SK-N-SH (cell line): Measurements from ENCODE around the gene NCK1. TPM values are rescaled to one million over a fixed set of nuclear protein-coding genes. Genes with fewer than 3 reads are reported as not detected.

Source experiments
- CTCF ChIA-PET: fragments of 300-600, 350-600 bp; formaldehyde crosslinking; extraction: SDS; loops from one replicate; lab custom pipeline; 2021; lab: Yijun Ruan, JAX
- POLR2A ChIA-PET: fragments of 350-600 bp; sonication (Branson Sonifier 250); formaldehyde crosslinking; extraction: SDS; loops from one replicate; lab custom pipeline; 2020; ENCODE audit warnings: antibody characterized with exemption, inconsistent platforms; lab: Yijun Ruan, JAX
- DNase-seq: peaks from one replicate; pipeline ENCODE4 v3.0.0; 2012
- H2AFZ ChIP-seq: fragments of 200-600 bp; sonication (generic); 2 replicates; pipeline ENCODE4 v1.8.1; 2016; ENCODE audit warnings: antibody characterized with exemption, mild to moderate bottlenecking, low read depth
- H3F3A ChIP-seq: fragments of 200-600 bp; sonication (generic); replicated peaks from 2 replicates; pipeline ENCODE3; 2016; ENCODE audit warnings: antibody characterized with exemption, mild to moderate bottlenecking; ENCODE audit not compliant: insufficient read depth
- H3K27ac ChIP-seq, 2 experiments: fragments of 200-500 bp in 1 of 2; fragments of 200-600 bp in 1 of 2; sonication (Bioruptor generic) in 1 of 2; sonication (generic), shearing (Covaris generic) in 1 of 2; 2 replicates each; pipeline versions ENCODE4 v1.5.1 to v1.6.1; 2014 to 2016; ENCODE audit warnings: low read depth in 2 of 2, inconsistent platforms in 1 of 2, low read length in 1 of 2, mild to moderate bottlenecking in 1 of 2, mixed read lengths in 1 of 2
- H3K27me3 ChIP-seq: fragments of 200-600 bp; sonication (generic), shearing (Covaris generic); 2 replicates; pipeline ENCODE4 v1.6.1; 2016; ENCODE audit warnings: mixed run types; ENCODE audit not compliant: insufficient read depth
- H3K36me3 ChIP-seq, 2 experiments: fragments of 200-500 bp in 1 of 2; fragments of 200-600 bp in 1 of 2; sonication (Bioruptor generic) in 1 of 2; sonication (generic) in 1 of 2; replicated peaks in 1 of 2; 2 replicates each; pipeline versions ENCODE3 to v1.5.1; 2014 to 2016; ENCODE audit warnings: low read length in 1 of 2, mild to moderate bottlenecking in 1 of 2; ENCODE audit not compliant: insufficient read depth in 2 of 2, control insufficient read depth in 1 of 2
- H3K4me1 ChIP-seq, 2 experiments: fragments of 200-500 bp in 1 of 2; fragments of 200-600 bp in 1 of 2; sonication (Bioruptor generic) in 1 of 2; sonication (generic), shearing (Covaris generic) in 1 of 2; 2 replicates each; pipeline versions ENCODE4 v1.5.1 to v1.6.1; 2014 to 2016; ENCODE audit warnings: low read depth in 1 of 2, low read length in 1 of 2, mixed run types in 1 of 2; ENCODE audit not compliant: insufficient read depth in 2 of 2, control insufficient read depth in 1 of 2
- H3K4me2 ChIP-seq: fragments of 200-600 bp; sonication (generic), shearing (Covaris generic); 2 replicates; pipeline ENCODE4 v1.6.1; 2017; ENCODE audit warnings: mixed run types
- H3K4me3 ChIP-seq, 2 experiments: fragments of 200-500 bp in 1 of 2; fragments of 200-600 bp in 1 of 2; sonication (Bioruptor generic) in 1 of 2; sonication (generic), shearing (Covaris generic) in 1 of 2; 2 replicates each; pipeline versions ENCODE4 v1.5.1 to v1.8.1; 2014 to 2016; ENCODE audit warnings: low read depth in 2 of 2, inconsistent platforms in 1 of 2, low read length in 1 of 2, mild to moderate bottlenecking in 1 of 2, mixed read lengths in 1 of 2, moderate library complexity in 1 of 2
- H3K79me2 ChIP-seq: fragments of 200-600 bp; sonication (generic); 2 replicates; pipeline ENCODE4 v1.8.1; 2017; ENCODE audit warnings: mild to moderate bottlenecking; ENCODE audit not compliant: insufficient read depth
- H3K9ac ChIP-seq: fragments of 200-600 bp; sonication (generic); 2 replicates; pipeline ENCODE4 v1.6.1; 2017; ENCODE audit warnings: mixed run types
- H3K9me2 ChIP-seq: fragments of 200-600 bp; sonication (generic); 2 replicates; pipeline ENCODE4 v1.6.1; 2017; ENCODE audit warnings: mixed run types
- H3K9me3 ChIP-seq: fragments of 200-600 bp; sonication (generic); 2 replicates; pipeline ENCODE4 v1.6.1; 2017; ENCODE audit warnings: mixed run types, mild to moderate bottlenecking, moderate library complexity
- H4K20me1 ChIP-seq: fragments of 200-600 bp; sonication (generic); 2 replicates; pipeline ENCODE4 v1.6.1; 2017; ENCODE audit warnings: mild to moderate bottlenecking, mixed run types; ENCODE audit not compliant: insufficient read depth
- CTCF ChIP-seq: fragments of 200-600 bp; sonication (generic); IDR thresholded peaks from 2 replicates; pipeline ENCODE4 v1.6.1; 2017; ENCODE audit warnings: antibody characterized with exemption, mild to moderate bottlenecking, moderate library complexity
- EZH2phosphoT487 ChIP-seq: fragments of 200-600 bp; sonication (generic); IDR thresholded peaks from 2 replicates; pipeline ENCODE4 v1.6.1; 2017; ENCODE audit warnings: low read depth, mixed run types, mild to moderate bottlenecking, antibody characterized with exemption, moderate library complexity, borderline replicate concordance
- FOSL2 ChIP-seq: IDR thresholded peaks from 2 replicates; pipeline ENCODE4 v1.4.0; 2012; ENCODE audit warnings: low read depth, mild to moderate bottlenecking, moderate library complexity, borderline replicate concordance
- FOXJ3 ChIP-seq: sonication (generic); formaldehyde crosslinking; IDR thresholded peaks from 2 replicates; pipeline ENCODE4 v1.5.1; 2020; ENCODE audit warnings: mild to moderate bottlenecking, missing genetic modification reagents
- FOXM1 ChIP-seq: IDR thresholded peaks from 2 replicates; pipeline ENCODE4 v1.4.0; 2012; ENCODE audit warnings: low read depth, mild to moderate bottlenecking
- JUND ChIP-seq: IDR thresholded peaks from 2 replicates; pipeline ENCODE4 v1.4.0; 2012
- NFIC ChIP-seq: IDR thresholded peaks from 2 replicates; pipeline ENCODE4 v1.4.0; 2012; ENCODE audit warnings: borderline replicate concordance
- POLR2AphosphoS5 ChIP-seq: IDR thresholded peaks from 2 replicates; pipeline ENCODE4 v1.6.1; 2012; ENCODE audit warnings: low read depth, low read length
- RCOR1 ChIP-seq: fragments of 150-350 bp; IDR thresholded peaks from 2 replicates; pipeline ENCODE4 v1.6.1; 2017; ENCODE audit warnings: antibody characterized with exemption, low read length
- RFX5 ChIP-seq: IDR thresholded peaks from 2 replicates; pipeline ENCODE4 v1.6.1; 2012; ENCODE audit warnings: mild to moderate bottlenecking, improper control_type of control experiment, low read length
- SIN3A ChIP-seq: IDR thresholded peaks from 2 replicates; pipeline ENCODE4 v1.6.1; 2012; ENCODE audit warnings: low read depth, mild to moderate bottlenecking, low read length, moderate library complexity, borderline replicate concordance
- TCF12 ChIP-seq: IDR thresholded peaks from 2 replicates; pipeline ENCODE4 v1.4.0; 2012
- USF1 ChIP-seq: IDR thresholded peaks from 2 replicates; pipeline ENCODE4 v1.4.0; 2012; ENCODE audit warnings: low read depth, borderline replicate concordance
- YY1 ChIP-seq: IDR thresholded peaks from 2 replicates; pipeline ENCODE4 v1.4.0; 2012; ENCODE audit warnings: low read depth, mild to moderate bottlenecking
- WGBS: methylation state at CpG from one replicate; pipeline ENCODE4 v1.1.6; 2017; ENCODE audit warnings: low lambda C conversion rate; 5-methylcytosine and 5-hydroxymethylcytosine counted together
- polyA plus RNA-seq, 3 experiments: library from polyadenylated mRNA; depleted of rRNA; stranded (reverse); fragments of >200 nt; gene quantifications; 2 replicates each; pipeline ENCODE4 v1.2.3, GENCODE V29; 2012

NCK1 gene
- polyA plus RNA-seq, 1 of the 3 experiments (the other 2 are of a cell fraction), result 16.2 TPM

DNA sequence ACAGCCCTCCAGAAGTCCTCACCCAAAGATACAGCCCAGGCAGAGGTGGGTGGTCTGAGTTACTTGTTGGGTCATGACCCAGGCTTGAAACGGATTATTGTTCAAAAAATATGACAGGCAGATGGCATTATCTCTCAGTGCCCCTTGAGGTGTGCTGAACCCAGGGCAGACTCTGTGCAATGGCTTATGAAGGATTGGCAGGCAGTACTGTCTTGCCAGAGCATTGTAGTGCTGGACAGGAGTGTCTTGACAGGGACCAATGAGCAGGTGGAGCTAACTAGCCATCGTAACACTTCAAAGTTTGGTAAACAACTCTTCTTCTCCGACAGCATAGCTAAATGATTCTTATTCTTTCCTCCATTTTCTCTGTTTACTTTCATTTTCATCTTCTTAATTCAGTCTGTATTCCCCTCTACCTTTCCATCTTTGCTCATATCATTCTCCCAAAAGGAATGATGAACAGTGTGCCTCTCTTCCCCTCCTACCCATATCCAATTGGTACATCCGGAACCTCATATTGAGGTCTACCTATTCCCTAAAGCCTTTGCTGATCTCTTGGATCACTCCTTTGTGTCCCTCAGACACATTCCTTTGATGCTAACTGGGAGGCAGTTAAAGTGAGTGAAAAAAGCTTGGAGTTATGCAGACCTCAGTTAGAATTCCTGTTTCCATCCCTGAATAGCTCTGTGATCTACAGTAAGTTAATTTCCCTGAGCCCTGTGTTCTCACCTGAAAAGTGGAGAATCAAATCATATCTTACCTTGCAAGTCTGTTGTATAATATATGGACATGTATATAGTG, 93.2 kb downstream of the NCK1 start:
- TF ChIP-seq FOXM1 (no peak), JUND (no peak), POLR2AphosphoS5 (no peak), EZH2phosphoT487 (no peak), USF1 (no peak), FOSL2 (no peak), NFIC (no peak)
- TF ChIP-seq, all 33 proteins: peak for 0
- H3F3A ChIP-seq, result no peaks in the 10 kb centered on the region
- H3K9me3 ChIP-seq, result no peaks in the 10 kb centered on the region
- CTCF ChIA-PET, result interaction anchor here (0.6 to 1.3 kb wide), 2 partner anchors 77 to 79 kb away, joined by 3 to 4 read pairs; no protein-coding TSS in a partner anchor
- peak overlapping the region; percentile 8 to 25; a peak in 2 of 4 replicates for H3K27ac ChIP-seq
- no peak for DNase-seq
- 85% methylated on average over 4 of the region's 4 CpGs for WGBS
- no peaks in the 10 kb centered on the region for H4K20me1 ChIP-seq
- POLR2A ChIA-PET, result no interaction called here
- H2AFZ ChIP-seq, result no peak overlapping the region
- H3K4me1 ChIP-seq, result peaks cover 6 to 8% of the 10 kb centered on the region in 2 experiments; a peak in 3 of 4 replicates
- H3K4me2 ChIP-seq, result peak overlapping the region; percentile 47
- no peak overlapping the region for H3K9ac ChIP-seq
- H3K27me3 ChIP-seq, result no peaks in the 10 kb centered on the region
- H3K4me3 ChIP-seq, result no peak overlapping the region; a peak in 1 of 4 replicates
- no peaks in the 10 kb centered on the region for H3K9me2 ChIP-seq
- H3K36me3 ChIP-seq, result peaks cover 0 to 5% of the 10 kb centered on the region in 2 experiments
- no peaks in the 10 kb centered on the region for H3K79me2 ChIP-seq

- Histone ChIP-seq H3K27me3 (no peaks in the 10 kb centered on the region), H3K4me3 (no peak overlapping the region), H3K27ac (peak overlapping the region in 1 of 2 experiments; percentile 8; a peak in 2 of 4 replicates), H3K4me2 (peak overlapping the region; percentile 47; the same call in 1 of the 2 replicates), H3K4me1 (peaks cover 6 to 12% of the 10 kb centered on the region in 2 experiments; a peak in 3 of 4 replicates), H3K9me3 (no peaks in the 10 kb centered on the region), H2AFZ (no peak overlapping the region), H4K20me1 (no peaks in the 10 kb centered on the region), H3K36me3 (peaks cover 0 to 5% of the 10 kb centered on the region in 2 experiments), H3K79me2 (no peaks in the 10 kb centered on the region), H3K9me2 (no peaks in the 10 kb centered on the region), H3K9ac (no peak overlapping the region), H3F3A (no peaks in the 10 kb centered on the region)
- ChIA-PET CTCF (interaction anchor here (0.6 to 1.3 kb wide), 3 partner anchors 58 to 79 kb away, joined by 3 to 4 read pairs (median 3); no protein-coding TSS in a partner anchor), POLR2A (no interaction called here)
- 59% methylated on average over 2 of the region's 2 CpGs for whole genome bisulfite sequencing
- DNase-seq, result no peak
- no peak for TF ChIP-seq CTCF
- no peak for TF ChIP-seq SIN3A
- no peak for TF ChIP-seq RCOR1
- no peak for TF ChIP-seq USF1
- peak; percentile 44; the same call in 1 of the 2 replicates for TF ChIP-seq TCF12
- no peak for TF ChIP-seq YY1
- no peak for TF ChIP-seq FOXJ3
- peak; percentile 42; the same call in 1 of the 2 replicates for TF ChIP-seq FOSL2
- TF ChIP-seq RFX5, result no peak
Measured at GRCh38 chr3:136955813-136956212, 93.8 kb downstream of the NCK1 start.
